GM12878 (cell line): ENCODE measurements around the gene ATP6V1D.

Experiments
- EZH2 ChIP-seq: IDR thresholded peaks from 2 replicates; pipeline ENCODE4 v1.6.1; 2012; ENCODE audit warnings: low read depth, mild to moderate bottlenecking, control low read depth, inconsistent platforms, low read length, borderline replicate concordance; ENCODE audit not compliant: control insufficient read depth
- HDGF ChIP-seq: fragments of 450-650 bp; IDR thresholded peaks from 2 replicates; pipeline ENCODE4 v1.6.1; 2016; ENCODE audit warnings: antibody characterized with exemption
- POLR2A ChIP-seq: IDR thresholded peaks from 2 replicates; pipeline ENCODE4 v1.6.1; 2011; ENCODE audit warnings: low read depth, mild to moderate bottlenecking, low read length
- YY1 ChIP-seq: IDR thresholded peaks from 2 replicates; pipeline ENCODE4 v1.6.1; 2011; ENCODE audit warnings: low read depth, mild to moderate bottlenecking, low read length

DNA sequence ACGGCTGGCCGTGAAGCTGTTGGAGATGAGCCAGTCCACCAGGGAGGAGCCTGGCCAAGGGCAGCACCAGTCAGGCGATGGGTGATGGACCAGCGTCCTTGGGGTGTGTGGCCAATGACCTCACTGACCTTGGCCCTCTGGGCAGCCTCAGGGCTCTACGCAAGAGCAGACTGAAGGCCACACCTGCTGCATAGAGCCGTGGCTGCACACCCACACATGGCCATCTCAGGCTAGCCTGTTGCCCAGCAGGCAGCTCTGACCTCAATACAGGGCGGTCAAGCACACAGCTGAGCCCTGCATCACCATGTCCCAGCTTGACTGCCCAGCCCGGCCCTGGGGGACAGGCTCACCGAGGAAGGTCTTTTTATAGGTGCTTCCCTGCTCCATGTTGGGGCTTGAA lies 33.2 kb upstream of the ATP6V1D start:
- no peak for TF ChIP-seq EZH2
- TF ChIP-seq POLR2A, result no peak
- no peak for TF ChIP-seq YY1
- TF ChIP-seq HDGF, result no peak
